ENCODE measurements around the gene ADCY7. TPM values are rescaled to one million over a fixed set of nuclear protein-coding genes. Genes with fewer than 3 reads are reported as not detected.

ADCY7 gene
- total and polyA plus RNA-seq, 9 of the 15 experiments (the other 6 are each of a cell fraction or from before 2014, with no cell fraction given), result 2.3 to 108 (median 28.6) TPM

GRCh38 chr16:50245417-50246298, 20.7 kb upstream of the ADCY7 start (continued):
- TF ChIP-seq MGA (IDR thresholded peaks at IDR 0.05) (peak; percentile 62), XRCC5 (IDR thresholded peaks at IDR 0.05; ENCODE audit: low read depth, low read length) (peak; percentile 30; the same call in 1 of the 2 replicates), PCBP1 (IDR thresholded peaks at IDR 0.05; ENCODE audit: low read depth, low read length, poor library complexity, severe bottlenecking) (no peak), MYBL2 (IDR thresholded peaks at IDR 0.05; ENCODE audit: low read depth) (no peak), MYBL2 (CRISPR knock-in tag; IDR thresholded peaks at IDR 0.05; ENCODE audit: borderline replicate concordance) (no peak), SMAD2 (IDR thresholded peaks at IDR 0.05; ENCODE audit: low read depth, low read length) (no peak), POLR2G (IDR thresholded peaks at IDR 0.05; ENCODE audit: low read depth, low read length) (peak; percentile 74), TAF7 (tag; IDR thresholded peaks at IDR 0.05) (no peak), MAFF (IDR thresholded peaks at IDR 0.05; ENCODE audit: low read length) (no peak), KDM1A (IDR thresholded peaks at IDR 0.05) (peak; percentile 73 to 76; a peak in 3 of 4 replicates), EWSR1 (IDR thresholded peaks at IDR 0.05; ENCODE audit: borderline replicate concordance, low read depth, partially characterized antibody) (no peak), ZFX (CRISPR knock-in tag; IDR thresholded peaks at IDR 0.05) (peak; percentile 72), SNIP1 (IDR thresholded peaks at IDR 0.05; ENCODE audit: low read depth) (no peak), ESRRA (IDR thresholded peaks at IDR 0.05; ENCODE audit: borderline replicate concordance, low read depth) (no peak), KAT8 (IDR thresholded peaks at IDR 0.05; ENCODE audit: low read depth) (no peak), CXXC5 (CRISPR knock-in tag; IDR thresholded peaks at IDR 0.05) (peak; percentile 48), CTBP1 (IDR thresholded peaks at IDR 0.05; ENCODE audit: borderline replicate concordance) (peak; percentile 67; the same call in 1 of the 2 replicates)
